MV-4-11 (cell line): Measurements from ENCODE around the gene ECEL1.
A peak's percentile ranks its signal among the peaks of the same experiment; 100 is the strongest.
"Not testable (repeated sequence)": the region's sequence is repeated elsewhere in the genome, so short reads cannot be mapped to it uniquely, and the experiment has no call there.

ENCODE experiments used
- DNase-seq: peaks from one replicate; lab custom pipeline; 2025; lab: John Stamatoyannopoulos, UW

The ECEL1 gene

GRCh38 chr2:232441147-232441651, 46.4 kb downstream of the ECEL1 start:
- no peak for DNase-seq

DNA sequence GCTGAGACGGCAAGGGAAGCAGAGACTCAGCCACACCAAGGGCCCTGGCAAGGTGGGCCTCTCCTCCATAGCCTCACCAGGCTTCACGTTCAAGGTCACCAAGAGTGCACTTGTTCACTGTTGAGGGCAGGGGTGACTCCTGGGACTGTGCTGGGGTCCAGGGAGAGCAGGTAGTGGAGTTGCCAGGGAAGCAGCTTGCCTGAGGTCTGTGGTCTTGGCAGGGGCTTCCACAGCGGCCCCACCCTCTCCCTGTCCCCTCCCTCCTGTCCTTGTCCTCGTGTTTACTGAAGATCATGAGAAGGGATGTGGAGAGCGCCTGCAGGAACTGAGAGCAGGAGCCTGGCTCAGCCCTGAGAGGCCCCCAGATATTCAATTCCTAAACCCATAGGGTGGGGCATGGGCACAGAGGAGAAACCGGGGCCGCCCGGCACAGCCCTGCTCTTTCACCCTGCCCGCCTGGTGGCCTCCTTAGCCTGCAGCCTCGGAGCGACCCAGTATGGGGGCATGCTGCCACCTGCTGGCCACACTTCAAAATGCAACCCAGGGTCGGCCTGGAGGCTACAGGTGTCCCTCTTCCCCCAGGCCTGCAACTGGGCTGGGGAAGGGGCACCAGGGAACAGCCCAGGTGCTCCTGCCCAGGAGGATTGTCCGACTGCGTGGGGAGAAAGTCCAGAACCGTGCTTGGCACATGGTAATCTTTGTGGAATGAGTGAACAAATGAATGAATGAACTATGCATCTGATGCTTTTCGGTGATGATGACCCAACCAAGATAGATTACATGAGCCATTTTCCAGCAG, 47.2 kb downstream of the ECEL1 start:
- DNase-seq, result peak; percentile 39

DNA sequence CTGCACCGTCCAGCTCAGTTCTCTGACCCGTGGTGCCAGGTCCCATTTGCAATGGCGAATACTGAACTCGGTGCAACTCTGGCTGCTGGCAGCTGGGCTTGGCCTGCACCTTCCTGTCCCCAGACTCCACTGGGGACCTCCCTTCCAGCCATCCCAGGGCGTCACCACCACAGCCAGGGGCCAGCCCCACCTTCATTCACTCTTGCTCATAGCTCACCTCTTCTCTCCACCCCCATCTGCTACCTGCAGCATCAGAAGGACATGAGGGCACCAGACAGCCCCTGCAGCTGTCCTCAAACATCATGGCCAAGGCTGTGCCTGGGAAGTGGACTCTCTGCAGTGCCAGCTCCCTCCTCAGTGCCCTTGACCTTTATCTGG, 47.9 kb downstream of the ECEL1 start:
- DNase-seq, result no peak

DNA sequence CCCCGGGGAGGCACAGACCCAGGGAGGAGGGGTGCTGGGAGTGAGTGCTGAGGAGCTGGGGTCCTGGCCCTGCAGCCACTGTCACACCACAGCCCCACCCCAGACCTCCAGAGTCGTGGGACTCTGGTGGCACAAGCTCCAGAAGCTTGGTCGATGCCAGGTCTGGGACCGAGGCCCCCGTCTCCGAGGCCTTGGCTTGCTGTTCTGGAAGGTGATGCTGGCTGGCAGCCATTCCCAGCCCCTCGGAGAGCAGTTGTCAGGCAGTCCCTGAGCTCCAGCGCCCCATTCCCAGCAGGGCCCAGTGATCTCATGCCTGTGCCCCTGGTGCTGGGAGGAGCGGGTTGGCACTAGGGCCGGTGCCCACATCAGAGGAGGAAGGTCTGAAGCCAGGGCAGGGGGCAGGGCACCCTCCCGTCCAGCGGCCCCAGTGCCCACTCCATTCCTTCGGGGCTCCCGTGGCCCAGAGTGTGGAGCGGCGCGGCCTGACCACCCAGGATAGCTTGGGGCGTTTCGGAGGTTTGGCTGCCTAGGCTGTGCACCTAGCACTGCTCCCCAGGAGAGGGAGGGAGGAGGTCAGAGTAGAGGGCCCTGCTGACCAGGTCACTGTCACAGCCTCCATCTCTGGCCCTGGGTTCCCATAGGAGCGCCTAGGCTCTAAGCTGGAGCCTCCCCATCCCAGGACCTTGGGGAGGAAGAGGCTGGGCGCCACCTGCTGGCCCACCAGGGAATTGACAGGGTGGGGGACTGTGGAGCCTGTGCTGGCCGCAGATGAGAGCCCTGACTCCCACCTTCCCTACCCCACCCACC, 48.5 kb downstream of the ECEL1 start:
- no peak for DNase-seq

DNA sequence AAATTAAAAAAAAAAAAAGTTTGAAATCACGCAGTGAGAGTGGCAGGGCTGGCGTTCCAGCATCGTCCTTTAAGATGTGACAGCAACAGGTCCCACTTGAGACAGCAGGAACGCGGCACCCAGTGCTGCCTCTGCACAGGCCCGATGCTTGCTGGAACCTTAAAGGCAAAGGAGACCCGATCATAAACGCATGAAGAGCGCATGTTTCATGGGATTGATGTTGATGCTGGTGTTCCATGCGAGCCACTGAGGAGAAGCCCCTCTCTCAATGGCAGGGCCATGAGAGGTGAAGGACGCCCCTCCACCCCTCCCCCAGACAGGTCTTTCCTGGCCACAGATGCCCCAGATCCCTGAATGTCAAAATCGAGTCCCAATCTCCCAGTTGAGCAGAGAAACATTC, 49.5 kb downstream of the ECEL1 start:
- DNase-seq, result no peak

DNA sequence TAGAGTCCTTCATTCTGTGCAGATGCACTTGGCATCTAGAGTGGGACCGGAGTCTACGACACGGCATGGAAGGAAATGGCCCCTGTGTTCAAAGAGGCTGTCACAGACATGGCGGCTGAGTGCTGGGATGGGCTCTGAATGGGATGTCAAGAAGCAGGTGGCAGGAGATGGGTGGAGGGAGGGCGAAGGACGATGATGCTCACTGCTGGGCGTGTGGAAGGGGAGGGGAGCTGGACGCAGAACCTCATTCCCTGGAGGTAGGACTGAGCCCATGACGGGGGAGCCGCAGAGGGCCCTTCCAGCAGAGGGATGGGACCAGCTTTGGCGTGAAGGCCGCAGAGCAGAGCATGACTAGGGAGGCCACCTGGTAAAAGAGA, 50.5 kb downstream of the ECEL1 start:
- DNase-seq, result no peak

- DNase-seq, result no peak
Measured at GRCh38 chr2:232436381-232437194, 51.0 kb downstream of the ECEL1 start.

DNA sequence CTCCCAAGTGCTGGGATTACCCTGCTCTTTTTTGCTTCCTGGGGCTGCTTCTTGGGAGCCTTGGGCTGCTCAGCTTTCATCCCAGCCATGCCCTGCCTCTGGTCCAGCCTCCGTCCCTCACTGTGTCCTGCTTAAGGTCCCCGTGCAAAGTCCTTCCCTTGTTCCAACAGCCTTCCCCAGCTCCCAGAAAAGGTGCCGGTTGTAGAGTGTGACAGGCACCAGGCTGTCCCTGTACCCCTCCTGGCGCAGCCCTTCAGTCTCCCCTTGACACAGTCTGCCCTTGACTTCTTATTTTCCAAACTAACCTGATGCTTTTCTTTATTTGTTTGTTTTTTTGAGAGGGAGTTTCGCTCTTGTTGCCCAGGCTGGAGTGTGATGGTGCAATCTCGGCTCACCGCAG, 51.8 kb downstream of the ECEL1 start:
- no peak for DNase-seq

GRCh38 chr2:232435375-232435648, 52.3 kb downstream of the ECEL1 start:
- DNase-seq, result no peak

DNA sequence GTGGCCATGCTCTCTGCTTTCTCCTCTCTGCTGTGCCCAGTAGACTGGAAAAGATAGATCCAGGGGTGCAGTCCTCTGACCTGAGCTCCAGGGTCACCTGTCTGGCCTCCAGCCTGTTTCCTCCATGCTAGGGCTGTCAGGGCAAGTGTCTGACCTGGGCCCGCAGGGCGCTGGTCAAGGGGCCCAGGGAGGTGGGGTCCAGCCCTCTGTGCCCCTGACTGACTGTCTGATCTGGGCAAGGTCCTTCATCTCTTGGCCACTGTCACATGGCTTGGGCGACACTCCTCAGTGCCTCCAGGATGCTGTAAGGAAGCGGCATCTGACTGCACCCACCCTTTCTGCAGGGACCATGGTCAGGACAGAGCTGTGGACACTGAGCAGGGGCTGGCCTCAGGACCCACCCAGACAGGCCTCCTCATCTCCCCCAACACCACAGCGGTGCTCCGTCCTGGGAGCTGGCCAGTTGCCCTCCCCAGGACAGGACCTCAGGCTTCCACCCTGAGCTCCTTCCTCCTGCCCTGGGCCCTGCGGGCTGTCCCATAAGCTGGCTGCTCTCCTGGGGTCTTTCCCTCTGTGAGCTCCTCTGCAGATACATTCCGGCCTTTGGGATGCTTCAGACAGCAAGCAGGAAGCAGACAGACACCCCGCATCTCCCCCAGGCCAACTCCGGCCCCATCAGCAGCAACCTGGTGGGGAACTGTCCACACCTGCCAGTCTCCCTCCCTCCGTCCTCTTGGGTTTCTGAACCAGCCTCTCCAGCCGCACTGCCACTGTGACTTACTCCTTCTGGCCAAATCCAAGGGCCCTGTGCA, 52.9 kb downstream of the ECEL1 start:
- DNase-seq, result no peak

GRCh38 chr2:232434091-232434490, 53.5 kb downstream of the ECEL1 start:
- no peak for DNase-seq

DNA sequence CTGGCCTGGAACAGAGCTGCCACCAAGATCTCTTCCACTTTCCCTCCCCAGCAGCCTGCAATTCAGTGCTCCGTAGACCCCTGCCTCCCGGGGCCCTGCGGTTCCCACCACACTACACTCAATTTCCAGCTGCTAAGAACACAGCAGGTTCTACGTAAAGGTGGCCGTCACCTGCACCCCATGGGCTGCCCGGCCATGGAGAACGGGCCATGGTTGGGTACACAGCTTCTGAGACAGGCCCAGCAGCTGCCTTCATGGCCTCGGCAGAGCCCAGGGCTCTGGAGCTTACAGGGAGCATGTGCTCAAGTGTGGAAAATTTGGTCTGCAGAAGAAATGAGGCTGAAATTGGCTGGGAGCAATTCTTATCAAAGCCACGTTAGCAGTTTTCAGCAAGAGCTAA, 54.0 kb downstream of the ECEL1 start:
- not testable (repeated sequence) for DNase-seq

DNA sequence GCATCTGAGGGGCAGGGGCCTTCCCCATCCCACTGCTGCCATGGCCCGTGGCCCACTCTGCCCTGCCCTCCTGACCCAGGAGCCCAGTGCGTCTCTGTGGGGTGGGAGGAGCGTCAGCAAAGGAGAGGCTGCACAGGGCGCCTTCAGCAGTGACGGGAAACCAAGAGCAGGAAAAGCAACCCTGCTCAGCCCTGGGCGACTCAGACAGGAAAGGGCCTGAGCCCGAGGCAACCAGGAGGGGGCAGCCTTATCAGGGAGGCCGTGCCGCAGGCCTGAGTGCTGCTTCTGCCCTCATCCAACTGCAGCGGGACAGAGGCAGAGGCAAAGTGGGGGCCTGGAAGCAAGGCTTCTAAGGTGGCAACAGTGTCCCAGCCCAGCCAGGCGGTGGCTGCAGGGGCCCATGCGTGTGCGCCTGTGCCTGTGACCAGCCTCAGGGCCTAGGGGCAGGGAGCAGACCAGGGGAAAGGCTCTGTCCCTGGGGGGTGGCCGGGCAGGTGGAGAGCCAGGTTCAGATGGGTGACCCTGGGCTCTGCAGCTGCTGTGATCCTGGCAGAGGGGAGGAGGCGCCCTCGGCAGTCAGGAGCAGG, 54.9 kb downstream of the ECEL1 start:
- DNase-seq, result no peak

DNA sequence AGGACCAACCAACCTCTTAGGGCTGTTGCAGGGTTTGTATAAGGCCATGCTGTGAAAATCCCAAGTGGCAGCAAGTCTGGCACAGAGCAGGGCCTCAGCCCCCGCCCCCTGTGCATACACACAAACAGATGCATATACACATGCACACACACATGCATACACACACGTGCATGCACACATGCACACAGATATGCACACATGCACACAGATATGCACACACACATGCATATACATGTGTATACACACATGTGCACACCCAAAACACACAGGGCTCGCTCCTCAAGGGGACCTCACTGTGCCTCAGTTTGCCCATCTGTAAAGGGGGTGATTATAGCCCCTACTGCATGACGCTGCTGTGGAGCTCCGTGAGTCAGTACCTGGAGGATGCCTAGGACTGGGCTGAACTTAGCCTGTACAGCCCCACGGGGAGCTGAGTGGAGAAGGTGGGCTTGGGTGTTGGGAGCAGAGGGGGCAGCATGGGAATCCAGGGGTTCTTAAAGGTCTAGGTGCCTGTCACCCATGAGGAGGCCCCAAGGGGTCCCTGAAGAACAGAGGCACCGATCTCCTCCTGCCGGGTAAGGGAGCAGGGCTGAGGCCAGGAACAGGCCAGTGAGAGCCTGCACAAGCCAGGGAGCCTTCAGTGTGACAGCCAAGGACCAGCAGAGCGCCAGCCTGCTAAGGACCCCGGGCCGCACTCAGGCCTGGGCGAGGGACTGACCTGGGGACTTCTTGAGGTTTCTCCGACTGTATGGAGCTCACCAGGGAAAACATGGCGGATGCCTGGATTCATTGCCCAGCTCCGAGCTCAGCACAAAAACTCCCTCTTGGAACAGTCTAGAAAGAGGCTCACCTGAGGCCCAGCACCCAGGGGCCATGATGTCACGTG, 55.7 kb downstream of the ECEL1 start:
- DNase-seq, result no peak
